AG10803 (cell line): ENCODE measurements around the gene BTBD9.
A peak's percentile ranks its signal among the peaks of the same experiment; 100 is the strongest.

Experiments used
- DNase-seq: peaks from one replicate; pipeline ENCODE4 v3.0.0; 2010; ENCODE audit warnings: low read depth
- H3K4me3 ChIP-seq: 2 replicates; pipeline ENCODE4 v1.5.1; 2011; ENCODE audit warnings: mild to moderate bottlenecking, low read length, control low read depth
- TF ChIP-seq, protein P1 (sequence below): conservative IDR thresholded peaks from 2 replicates; pipeline ENCODE4 v1.5.1; 2011; ENCODE audit warnings: mild to moderate bottlenecking, low read length, control low read depth, inconsistent platforms

Gene BTBD9

GRCh38 chr6:38533064-38533463 lies 106.7 kb downstream of the BTBD9 start:
- TF ChIP-seq, protein P1, sequence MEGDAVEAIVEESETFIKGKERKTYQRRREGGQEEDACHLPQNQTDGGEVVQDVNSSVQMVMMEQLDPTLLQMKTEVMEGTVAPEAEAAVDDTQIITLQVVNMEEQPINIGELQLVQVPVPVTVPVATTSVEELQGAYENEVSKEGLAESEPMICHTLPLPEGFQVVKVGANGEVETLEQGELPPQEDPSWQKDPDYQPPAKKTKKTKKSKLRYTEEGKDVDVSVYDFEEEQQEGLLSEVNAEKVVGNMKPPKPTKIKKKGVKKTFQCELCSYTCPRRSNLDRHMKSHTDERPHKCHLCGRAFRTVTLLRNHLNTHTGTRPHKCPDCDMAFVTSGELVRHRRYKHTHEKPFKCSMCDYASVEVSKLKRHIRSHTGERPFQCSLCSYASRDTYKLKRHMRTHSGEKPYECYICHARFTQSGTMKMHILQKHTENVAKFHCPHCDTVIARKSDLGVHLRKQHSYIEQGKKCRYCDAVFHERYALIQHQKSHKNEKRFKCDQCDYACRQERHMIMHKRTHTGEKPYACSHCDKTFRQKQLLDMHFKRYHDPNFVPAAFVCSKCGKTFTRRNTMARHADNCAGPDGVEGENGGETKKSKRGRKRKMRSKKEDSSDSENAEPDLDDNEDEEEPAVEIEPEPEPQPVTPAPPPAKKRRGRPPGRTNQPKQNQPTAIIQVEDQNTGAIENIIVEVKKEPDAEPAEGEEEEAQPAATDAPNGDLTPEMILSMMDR, result no peak
- no peak overlapping the region for H3K4me3 ChIP-seq
- DNase-seq, result no peak

DNA sequence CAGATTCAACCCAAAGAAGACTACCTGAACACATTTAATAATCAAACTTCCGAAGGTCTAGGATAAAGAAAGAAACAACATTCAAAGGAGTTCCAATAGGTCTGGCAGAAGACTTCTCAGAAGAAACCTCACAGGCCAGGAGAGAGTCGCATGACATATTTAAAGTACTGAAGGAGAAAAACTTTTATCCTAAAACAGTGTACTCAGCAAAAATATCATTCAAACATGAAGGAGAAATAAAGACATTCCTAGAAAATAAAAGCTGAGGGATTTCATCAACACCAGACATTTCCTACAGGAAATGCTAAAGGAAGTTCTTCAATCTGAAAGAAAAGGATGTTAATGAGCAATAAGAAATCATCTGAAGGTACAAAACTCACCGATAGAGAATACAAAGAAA lies 108.6 kb downstream of the BTBD9 start:
- H3K4me3 ChIP-seq, result no peak overlapping the region
- no peak for DNase-seq
- TF ChIP-seq, protein P1, result no peak

DNA sequence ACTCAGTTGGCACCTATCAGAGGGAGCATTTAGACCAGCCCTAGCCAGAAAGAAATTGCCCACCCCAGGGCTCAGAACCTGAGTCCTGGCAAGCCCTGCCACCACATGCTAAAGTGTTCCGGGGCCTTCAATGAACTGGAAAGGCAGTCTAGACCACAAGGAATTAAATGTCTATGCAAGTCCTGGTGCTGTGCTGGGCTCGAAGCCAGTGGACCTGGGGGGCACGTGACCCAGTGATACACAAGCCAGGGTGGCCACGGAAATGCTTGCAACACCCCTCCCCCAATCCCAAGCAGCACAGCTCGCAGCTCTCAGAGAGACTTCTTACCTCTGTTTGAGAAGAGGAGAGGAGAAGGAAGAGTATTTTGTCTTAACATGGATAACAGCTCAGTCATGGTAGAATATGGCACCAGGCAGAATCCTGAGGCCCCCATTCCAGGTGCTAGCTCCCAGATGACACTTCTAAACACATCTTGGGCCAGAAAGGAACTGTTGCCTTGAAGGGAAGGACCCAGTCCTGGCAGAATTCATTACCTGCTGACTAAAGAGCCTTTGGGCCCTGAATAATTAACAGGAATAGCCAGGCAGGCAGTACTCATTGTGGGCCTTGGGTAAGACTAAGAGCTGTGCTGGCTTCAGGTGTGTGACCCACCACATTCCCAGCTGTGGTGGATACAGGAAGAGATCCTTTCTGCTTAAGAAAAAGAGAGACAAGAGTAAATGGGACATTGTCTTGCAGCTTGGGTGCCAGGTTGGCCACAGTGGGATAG lies 111.3 kb downstream of the BTBD9 start:
- TF ChIP-seq, protein P1, result no peak
- no peak overlapping the region for H3K4me3 ChIP-seq
- no peak for DNase-seq

- DNase-seq, result no peak
- H3K4me3 ChIP-seq, result no peak overlapping the region
- TF ChIP-seq, protein P1, result no peak
Measured at GRCh38 chr6:38527371-38527770, 112.4 kb downstream of the BTBD9 start.

DNA sequence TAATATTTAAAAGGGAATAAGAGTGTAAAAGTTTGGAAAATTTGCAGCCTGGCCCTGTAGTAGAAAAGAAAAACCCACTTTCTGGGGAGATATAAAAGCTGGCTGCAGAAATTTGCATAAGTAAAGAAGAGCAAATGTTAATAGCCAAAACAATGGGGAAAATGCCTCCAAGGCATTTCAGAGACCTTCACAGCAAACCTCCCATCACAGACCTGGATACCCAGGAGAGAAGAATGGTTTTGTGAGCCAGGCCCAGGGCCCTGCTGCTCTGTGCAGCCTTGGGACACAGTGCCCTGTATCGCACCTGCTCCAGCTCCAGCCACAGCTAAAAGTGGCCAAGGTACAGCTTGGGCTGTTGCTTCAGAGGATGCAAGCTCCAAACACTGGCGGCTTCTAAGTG lies 113.8 kb downstream of the BTBD9 start:
- no peak for DNase-seq
- TF ChIP-seq, protein P1, result no peak

GRCh38 chr6:38524436-38525145 lies 115.1 kb downstream of the BTBD9 start:
- no peak for DNase-seq
- TF ChIP-seq, protein P1, result no peak

More for the DNA sequence above, 113.8 kb downstream of the BTBD9 start:
- H3K4me3 ChIP-seq, result no peak overlapping the region

GRCh38 chr6:38522322-38522721 lies 117.4 kb downstream of the BTBD9 start:
- peak; percentile 83 for DNase-seq
- no peak overlapping the region for H3K4me3 ChIP-seq
- TF ChIP-seq, protein P1, result no peak

More at GRCh38 chr6:38524436-38525145, 115.1 kb downstream of the BTBD9 start:
- H3K4me3 ChIP-seq, result no peak overlapping the region
